ENCODE measurements around the gene ABCA9. TPM values are rescaled to one million over a fixed set of nuclear protein-coding genes. Genes with fewer than 3 reads are reported as not detected.

ABCA9 gene, protein sequence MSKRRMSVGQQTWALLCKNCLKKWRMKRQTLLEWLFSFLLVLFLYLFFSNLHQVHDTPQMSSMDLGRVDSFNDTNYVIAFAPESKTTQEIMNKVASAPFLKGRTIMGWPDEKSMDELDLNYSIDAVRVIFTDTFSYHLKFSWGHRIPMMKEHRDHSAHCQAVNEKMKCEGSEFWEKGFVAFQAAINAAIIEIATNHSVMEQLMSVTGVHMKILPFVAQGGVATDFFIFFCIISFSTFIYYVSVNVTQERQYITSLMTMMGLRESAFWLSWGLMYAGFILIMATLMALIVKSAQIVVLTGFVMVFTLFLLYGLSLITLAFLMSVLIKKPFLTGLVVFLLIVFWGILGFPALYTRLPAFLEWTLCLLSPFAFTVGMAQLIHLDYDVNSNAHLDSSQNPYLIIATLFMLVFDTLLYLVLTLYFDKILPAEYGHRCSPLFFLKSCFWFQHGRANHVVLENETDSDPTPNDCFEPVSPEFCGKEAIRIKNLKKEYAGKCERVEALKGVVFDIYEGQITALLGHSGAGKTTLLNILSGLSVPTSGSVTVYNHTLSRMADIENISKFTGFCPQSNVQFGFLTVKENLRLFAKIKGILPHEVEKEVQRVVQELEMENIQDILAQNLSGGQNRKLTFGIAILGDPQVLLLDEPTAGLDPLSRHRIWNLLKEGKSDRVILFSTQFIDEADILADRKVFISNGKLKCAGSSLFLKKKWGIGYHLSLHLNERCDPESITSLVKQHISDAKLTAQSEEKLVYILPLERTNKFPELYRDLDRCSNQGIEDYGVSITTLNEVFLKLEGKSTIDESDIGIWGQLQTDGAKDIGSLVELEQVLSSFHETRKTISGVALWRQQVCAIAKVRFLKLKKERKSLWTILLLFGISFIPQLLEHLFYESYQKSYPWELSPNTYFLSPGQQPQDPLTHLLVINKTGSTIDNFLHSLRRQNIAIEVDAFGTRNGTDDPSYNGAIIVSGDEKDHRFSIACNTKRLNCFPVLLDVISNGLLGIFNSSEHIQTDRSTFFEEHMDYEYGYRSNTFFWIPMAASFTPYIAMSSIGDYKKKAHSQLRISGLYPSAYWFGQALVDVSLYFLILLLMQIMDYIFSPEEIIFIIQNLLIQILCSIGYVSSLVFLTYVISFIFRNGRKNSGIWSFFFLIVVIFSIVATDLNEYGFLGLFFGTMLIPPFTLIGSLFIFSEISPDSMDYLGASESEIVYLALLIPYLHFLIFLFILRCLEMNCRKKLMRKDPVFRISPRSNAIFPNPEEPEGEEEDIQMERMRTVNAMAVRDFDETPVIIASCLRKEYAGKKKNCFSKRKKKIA (N-terminal part only)
- total RNA-seq (2014; rRNA removed; shearing (Covaris generic)), result 0.03 and 0.23 TPM in 2 replicates

DNA sequence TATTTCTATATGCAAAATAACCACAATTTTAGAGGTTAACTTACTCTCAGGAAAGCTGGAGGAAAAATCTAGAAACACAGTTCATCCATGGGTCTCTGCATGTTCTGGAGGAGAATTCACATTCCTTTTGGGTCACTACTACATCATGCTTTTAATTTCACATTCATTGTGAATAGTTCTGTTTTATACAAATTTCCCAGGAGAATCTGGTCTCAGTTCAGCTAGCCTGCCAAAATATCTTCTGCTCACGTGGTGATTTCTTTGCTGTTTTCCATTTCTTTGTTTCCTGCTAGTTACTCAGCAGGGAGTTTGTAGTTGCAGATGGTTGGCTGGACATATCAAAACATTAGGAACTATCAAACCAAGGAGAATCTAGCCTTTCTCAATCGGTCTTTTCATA is at the start of gene ABCA9:
TSS of gene ABCA9 (minus strand) at position 106 of the 400 bp plus-strand sequence. CDS start 9,801 bp downstream, outside the sequence.

DNA sequence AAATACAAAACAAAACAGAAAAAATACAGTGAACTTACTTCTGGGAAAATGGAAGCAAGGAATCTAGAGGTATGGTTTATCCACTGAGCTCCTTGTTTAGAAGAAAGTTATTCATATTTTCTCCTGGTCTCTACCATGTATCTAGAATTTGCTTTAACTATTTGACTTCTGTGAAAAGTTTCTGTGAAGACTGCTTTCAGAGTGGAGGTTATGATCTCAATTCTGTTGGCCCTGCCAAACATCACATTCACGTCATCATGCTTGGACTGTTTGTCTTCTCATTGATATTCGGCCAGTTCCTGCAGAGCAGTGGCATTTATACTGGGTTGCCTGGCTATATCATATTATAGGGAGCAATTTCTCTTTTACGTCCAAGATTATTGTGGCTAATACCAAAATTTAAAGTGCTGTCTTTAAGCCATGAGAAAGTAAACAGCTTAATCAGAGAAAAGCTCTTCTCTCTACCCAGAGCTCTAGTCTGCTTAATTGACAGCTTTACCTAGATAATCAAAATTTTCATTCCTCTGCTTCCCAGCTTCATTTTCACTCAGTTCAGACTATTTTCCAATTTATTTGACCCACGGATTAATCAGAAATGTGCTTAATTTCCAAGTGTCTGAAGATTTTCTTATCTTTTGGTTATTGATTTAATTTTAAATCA is 105.4 kb downstream of the ABCA9 start, which contains the start of gene ABCA8:
TSS of gene ABCA8 (minus strand) at position 212 of the 661 bp plus-strand sequence. CDS start 13,358 bp downstream, outside the sequence.

Small RNA genes within 50 kb of the gene (small RNA-seq; reads per million reads assigned to genes)
- gene MIR4524B, result not detected

Other genes starting within 250 kb of the ABCA9 start
- gene ABCA8, start 105.5 kb downstream of the ABCA9 start, total RNA-seq (2014; rRNA removed; shearing (Covaris generic)), result 0.88 and 5.8 TPM in 2 replicates
- gene ABCA6, start 81.0 kb upstream of the ABCA9 start, total RNA-seq (2014; rRNA removed; shearing (Covaris generic)), result 0.79 and 1.6 TPM in 2 replicates
- 12.7 and 15.4 TPM in 2 replicates for gene ABCA10, start 167.9 kb upstream of the ABCA9 start, total RNA-seq (2014; rRNA removed; shearing (Covaris generic))